OCI-LY7 (cell line): Measurements from ENCODE around the gene SUSD4.

Source experiments
- CTCF ChIP-seq: fragments of 200-600 bp; sonication (generic); conservative IDR thresholded peaks from 2 replicates; pipeline ENCODE4 v1.5.1; 2014; ENCODE audit warnings: mild to moderate bottlenecking, antibody characterized with exemption, low read length, moderate library complexity, mixed read lengths
- EZH2phosphoT487 ChIP-seq: fragments of 200-600 bp; sonication (generic); IDR thresholded peaks from 2 replicates; pipeline ENCODE4 v1.6.1; 2018; ENCODE audit warnings: low read depth, borderline replicate concordance, mild to moderate bottlenecking, mixed run types, antibody characterized with exemption, low read length, moderate library complexity, mixed read lengths

GRCh38 chr1:223374064-223374610, 10.2 kb upstream of the SUSD4 start:
- TF ChIP-seq CTCF (no peak), EZH2phosphoT487 (no peak)
